Limb (tissue), 2 donors: ENCODE data around the gene PIH1D1.

Experiments
- DNase-seq, 2 donors: peaks; one replicate each; pipeline ENCODE4 v3.0.0-alpha.2; 2016; ENCODE audit errors: extremely low spot score in 2 of 2

PIH1D1 gene

GRCh38 chr19:49435670-49436069 lies 15.9 kb downstream of the PIH1D1 start:
- no peak for DNase-seq

- DNase-seq = no peak
Observed at GRCh38 chr19:49434907-49435583, 16.6 kb downstream of the PIH1D1 start.

GRCh38 chr19:49433240-49433901 lies 18.2 kb downstream of the PIH1D1 start:
- DNase-seq = no peak

- no peak for DNase-seq
Observed at GRCh38 chr19:49432141-49433073, 19.2 kb downstream of the PIH1D1 start.

GRCh38 chr19:49431330-49431749 lies 20.3 kb downstream of the PIH1D1 start:
- DNase-seq = no peak

GRCh38 chr19:49430678-49431329 lies 20.8 kb downstream of the PIH1D1 start:
- no peak for DNase-seq

- DNase-seq = no peak
Observed at GRCh38 chr19:49430172-49430677, 21.4 kb downstream of the PIH1D1 start.

- no peak for DNase-seq
Observed at GRCh38 chr19:49428547-49429451, 22.8 kb downstream of the PIH1D1 start.

- no peak for DNase-seq
Observed at GRCh38 chr19:49427855-49428546, 23.6 kb downstream of the PIH1D1 start.

GRCh38 chr19:49427339-49427738 lies 24.3 kb downstream of the PIH1D1 start:
- DNase-seq = no peak

- no peak for DNase-seq
Observed at GRCh38 chr19:49425922-49426592, 25.6 kb downstream of the PIH1D1 start.

GRCh38 chr19:49425178-49425577 lies 26.4 kb downstream of the PIH1D1 start, which contains the start of gene GFY:
Gene GFY (plus strand): TSS chr19:49425388. CDS start chr19:49426431, 1,043 bp downstream.
- DNase-seq = no peak

- DNase-seq = no peak
Observed at GRCh38 chr19:49423985-49424303, 27.7 kb downstream of the PIH1D1 start.

GRCh38 chr19:49423071-49423984 lies 28.3 kb downstream of the PIH1D1 start, which contains the start of gene PTH2:
Gene PTH2 (minus strand): TSS chr19:49423441. CDS start chr19:49423339, 102 bp downstream.
- DNase-seq = no peak

GRCh38 chr19:49422407-49423070 lies 29.1 kb downstream of the PIH1D1 start:
- peak in 1 of 2 donors; percentile 67 for DNase-seq

GRCh38 chr19:49421878-49422202 lies 29.8 kb downstream of the PIH1D1 start:
- no peak for DNase-seq

GRCh38 chr19:49421039-49421877 lies 30.4 kb downstream of the PIH1D1 start:
- peak; percentile 51 to 79 for DNase-seq
